IMR-90 (cell line): ENCODE measurements around the gene GLS.

Experiments used
- BHLHE40 ChIP-seq: fragments of 150-350 bp; IDR thresholded peaks from 2 replicates; pipeline ENCODE4 v1.6.1; 2016; ENCODE audit warnings: mild to moderate bottlenecking, low read depth, low read length
- CEBPB ChIP-seq: IDR thresholded peaks from 2 replicates; pipeline ENCODE4 v1.6.1; 2012; ENCODE audit warnings: low read depth, low read length, improper control_type of control experiment
- CHD1 ChIP-seq: IDR thresholded peaks from 2 replicates; pipeline ENCODE4 v1.6.1; 2012; ENCODE audit warnings: low read depth, low read length, improper control_type of control experiment
- FOS ChIP-seq: fragments of 150-350 bp; IDR thresholded peaks from 2 replicates; pipeline ENCODE4 v1.6.1; 2016; ENCODE audit warnings: low read depth, low read length
- MAFK ChIP-seq: IDR thresholded peaks from 2 replicates; pipeline ENCODE4 v1.6.1; 2012; ENCODE audit warnings: low read depth, low read length, improper control_type of control experiment
- MAZ ChIP-seq: IDR thresholded peaks from 2 replicates; pipeline ENCODE4 v1.6.1; 2012; ENCODE audit warnings: low read depth, mild to moderate bottlenecking, low read length, improper control_type of control experiment, moderate library complexity, borderline replicate concordance
- MXI1 ChIP-seq: IDR thresholded peaks from 2 replicates; pipeline ENCODE4 v1.6.1; 2012; ENCODE audit warnings: low read depth, mild to moderate bottlenecking, low read length, moderate library complexity, borderline replicate concordance
- POLR2A ChIP-seq: IDR thresholded peaks from 2 replicates; pipeline ENCODE4 v1.6.1; 2012; ENCODE audit warnings: mild to moderate bottlenecking, low read depth, low read length
- RAD21 ChIP-seq: IDR thresholded peaks from 2 replicates; pipeline ENCODE4 v1.6.1; 2012; ENCODE audit warnings: low read length, improper control_type of control experiment
- SMC3 ChIP-seq: fragments of 150-350 bp; IDR thresholded peaks from 2 replicates; pipeline ENCODE4 v1.6.1; 2016; ENCODE audit warnings: low read depth, mild to moderate bottlenecking, antibody characterized with exemption, low read length, moderate library complexity
- TF ChIP-seq, protein P1 (sequence below): conservative IDR thresholded peaks from 2 replicates; pipeline ENCODE4 v1.5.1; 2012; ENCODE audit warnings: mild to moderate bottlenecking, low read depth, low read length, improper control_type of control experiment
- TF ChIP-seq, protein P2 (sequence below): fragments of 150-350 bp; IDR thresholded peaks from 2 replicates; pipeline ENCODE4 v1.6.1; 2016; ENCODE audit warnings: low read depth, mild to moderate bottlenecking, low read length, moderate library complexity, borderline replicate concordance
- TF ChIP-seq, protein P3 (sequence below): fragments of 150-350 bp; IDR thresholded peaks from 2 replicates; pipeline ENCODE4 v1.6.1; 2017; ENCODE audit warnings: mild to moderate bottlenecking, antibody characterized with exemption, low read length, low read depth

DNA sequence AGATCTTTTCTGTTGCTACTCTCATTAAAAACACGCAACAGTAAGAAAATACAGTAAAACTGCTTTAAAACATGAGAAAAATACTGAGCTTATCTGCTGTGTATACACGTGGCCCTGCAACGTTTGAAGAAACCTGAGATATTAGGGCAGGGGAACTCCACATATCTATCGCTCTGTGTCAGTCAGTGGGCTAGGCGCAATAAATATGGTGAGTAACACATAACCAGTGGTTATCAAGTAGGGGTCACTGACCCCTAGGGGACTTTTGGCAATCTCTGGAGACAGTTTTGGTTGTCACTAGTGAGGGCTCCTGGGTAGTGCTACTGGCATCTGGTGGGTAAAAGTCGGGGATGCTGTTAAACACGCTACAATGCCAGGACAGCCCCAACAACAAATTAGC lies 118.4 kb downstream of the GLS start:
- TF ChIP-seq POLR2A = no peak
- TF ChIP-seq, protein P1, sequence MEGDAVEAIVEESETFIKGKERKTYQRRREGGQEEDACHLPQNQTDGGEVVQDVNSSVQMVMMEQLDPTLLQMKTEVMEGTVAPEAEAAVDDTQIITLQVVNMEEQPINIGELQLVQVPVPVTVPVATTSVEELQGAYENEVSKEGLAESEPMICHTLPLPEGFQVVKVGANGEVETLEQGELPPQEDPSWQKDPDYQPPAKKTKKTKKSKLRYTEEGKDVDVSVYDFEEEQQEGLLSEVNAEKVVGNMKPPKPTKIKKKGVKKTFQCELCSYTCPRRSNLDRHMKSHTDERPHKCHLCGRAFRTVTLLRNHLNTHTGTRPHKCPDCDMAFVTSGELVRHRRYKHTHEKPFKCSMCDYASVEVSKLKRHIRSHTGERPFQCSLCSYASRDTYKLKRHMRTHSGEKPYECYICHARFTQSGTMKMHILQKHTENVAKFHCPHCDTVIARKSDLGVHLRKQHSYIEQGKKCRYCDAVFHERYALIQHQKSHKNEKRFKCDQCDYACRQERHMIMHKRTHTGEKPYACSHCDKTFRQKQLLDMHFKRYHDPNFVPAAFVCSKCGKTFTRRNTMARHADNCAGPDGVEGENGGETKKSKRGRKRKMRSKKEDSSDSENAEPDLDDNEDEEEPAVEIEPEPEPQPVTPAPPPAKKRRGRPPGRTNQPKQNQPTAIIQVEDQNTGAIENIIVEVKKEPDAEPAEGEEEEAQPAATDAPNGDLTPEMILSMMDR = no peak
- TF ChIP-seq, protein P2, sequence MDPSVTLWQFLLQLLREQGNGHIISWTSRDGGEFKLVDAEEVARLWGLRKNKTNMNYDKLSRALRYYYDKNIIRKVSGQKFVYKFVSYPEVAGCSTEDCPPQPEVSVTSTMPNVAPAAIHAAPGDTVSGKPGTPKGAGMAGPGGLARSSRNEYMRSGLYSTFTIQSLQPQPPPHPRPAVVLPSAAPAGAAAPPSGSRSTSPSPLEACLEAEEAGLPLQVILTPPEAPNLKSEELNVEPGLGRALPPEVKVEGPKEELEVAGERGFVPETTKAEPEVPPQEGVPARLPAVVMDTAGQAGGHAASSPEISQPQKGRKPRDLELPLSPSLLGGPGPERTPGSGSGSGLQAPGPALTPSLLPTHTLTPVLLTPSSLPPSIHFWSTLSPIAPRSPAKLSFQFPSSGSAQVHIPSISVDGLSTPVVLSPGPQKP = no peak
- no peak for TF ChIP-seq CHD1
- no peak for TF ChIP-seq MAZ
- TF ChIP-seq RAD21 = no peak
- no peak for TF ChIP-seq BHLHE40
- no peak for TF ChIP-seq FOS
- no peak for TF ChIP-seq SMC3
- TF ChIP-seq, protein P3, sequence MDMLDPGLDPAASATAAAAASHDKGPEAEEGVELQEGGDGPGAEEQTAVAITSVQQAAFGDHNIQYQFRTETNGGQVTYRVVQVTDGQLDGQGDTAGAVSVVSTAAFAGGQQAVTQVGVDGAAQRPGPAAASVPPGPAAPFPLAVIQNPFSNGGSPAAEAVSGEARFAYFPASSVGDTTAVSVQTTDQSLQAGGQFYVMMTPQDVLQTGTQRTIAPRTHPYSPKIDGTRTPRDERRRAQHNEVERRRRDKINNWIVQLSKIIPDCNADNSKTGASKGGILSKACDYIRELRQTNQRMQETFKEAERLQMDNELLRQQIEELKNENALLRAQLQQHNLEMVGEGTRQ = no peak
- TF ChIP-seq MXI1 = no peak
- TF ChIP-seq CEBPB = no peak
- TF ChIP-seq MAFK = no peak
